ENCODE results near the gene BCKDHA. TPM values are rescaled to one million over a fixed set of nuclear protein-coding genes. Genes with fewer than 3 reads are reported as not detected.

Gene BCKDHA
- polyA plus RNA-seq, 1 of the 3 experiments (the other 2 are of a cell fraction) = 30.9 TPM

GRCh38 chr19:41401483-41401882, 3.9 kb downstream of the BCKDHA start (continued):
- no peak for TF ChIP-seq ZBTB33 (IDR thresholded peaks at IDR 0.05; ENCODE audit: borderline replicate concordance, low read depth)

GRCh38 chr19:41402010-41402409, 4.4 kb downstream of the BCKDHA start:
- TF ChIP-seq POLR2AphosphoS5 (IDR thresholded peaks at IDR 0.05; ENCODE audit: low read depth, low read length) = no peak
- no peak for TF ChIP-seq GABPA (IDR thresholded peaks at IDR 0.05; ENCODE audit: low read depth)
- no peak for TF ChIP-seq RAD21 (IDR thresholded peaks at IDR 0.05; ENCODE audit: low read length)
- TF ChIP-seq GATA2 (CRISPR knock-in tag; IDR thresholded peaks at IDR 0.05) = no peak
- Histone ChIP-seq H3K36me3 (replicated peaks in 1 of 2; ENCODE audit: control insufficient read depth in 1 of 2, insufficient read depth in 2 of 2, low read length in 1 of 2) (no peaks in the 10 kb centered on the region), H3F3A (replicated peaks; ENCODE audit: insufficient read depth) (no peaks in the 10 kb centered on the region), H3K79me2 (ENCODE audit: insufficient read depth) (peaks cover 26% of the 10 kb centered on the region), H3K27me3 (ENCODE audit: insufficient read depth) (no peaks in the 10 kb centered on the region), H3K9me3 (no peaks in the 10 kb centered on the region), H3K27ac (ENCODE audit: low read depth in 2 of 2, low read length in 1 of 2) (no peak overlapping the region), H3K4me3 (ENCODE audit: low read depth in 2 of 2, low read length in 1 of 2) (no peak overlapping the region), H3K9ac (no peak overlapping the region), H2AFZ (ENCODE audit: low read depth) (no peak overlapping the region), H3K9me2 (no peaks in the 10 kb centered on the region), H3K4me1 (ENCODE audit: control insufficient read depth in 1 of 2, insufficient read depth in 2 of 2, low read depth in 1 of 2, low read length in 1 of 2) (peaks cover 5 to 11% of the 10 kb centered on the region in 2 experiments; a peak in 2 of 4 replicates), H3K4me2 (no peak overlapping the region), H4K20me1 (ENCODE audit: insufficient read depth) (no peaks in the 10 kb centered on the region)
- CTCF ChIA-PET = interaction anchor here (1.5 kb wide), 1 partner anchor 49 kb away, joined by 5 read pairs; no protein-coding TSS in a partner anchor
- no peak for DNase-seq
- 72% methylated on average over 3 of the region's 3 CpGs for whole genome bisulfite sequencing (ENCODE audit: low lambda C conversion rate)
- POLR2A ChIA-PET = no interaction called here

GRCh38 chr19:41403181-41403970, 5.8 kb downstream of the BCKDHA start:
- no peak for TF ChIP-seq RXRA (IDR thresholded peaks at IDR 0.05; ENCODE audit: borderline replicate concordance, low read depth)
- no peak for TF ChIP-seq RCOR1 (IDR thresholded peaks at IDR 0.05; ENCODE audit: low read length)
- TF ChIP-seq YY1 (IDR thresholded peaks at IDR 0.05; ENCODE audit: low read depth) = no peak
- no peak for TF ChIP-seq ZBTB33 (IDR thresholded peaks at IDR 0.05; ENCODE audit: borderline replicate concordance, low read depth)
- no peak for TF ChIP-seq USF1 (IDR thresholded peaks at IDR 0.05; ENCODE audit: borderline replicate concordance, low read depth)
- no peak for TF ChIP-seq RAD21 (IDR thresholded peaks at IDR 0.05; ENCODE audit: low read length)
- no peak for TF ChIP-seq POLR2AphosphoS5 (IDR thresholded peaks at IDR 0.05; ENCODE audit: low read depth, low read length)
- TF ChIP-seq SMC3 (IDR thresholded peaks at IDR 0.05; ENCODE audit: low read depth, low read length) = no peak
- H3K4me2 ChIP-seq = no peak overlapping the region
- no peak for DNase-seq
- ChIA-PET CTCF (interaction anchor here (0.5 to 1.5 kb wide), 4 partner anchors 51 to 453 kb away, joined by 3 to 5 read pairs (median 4); no protein-coding TSS in a partner anchor), POLR2A (no interaction called here)
- no peaks in the 10 kb centered on the region for H3K9me3 ChIP-seq
- H3K27me3 ChIP-seq (ENCODE audit: insufficient read depth) = no peaks in the 10 kb centered on the region
- H2AFZ ChIP-seq (ENCODE audit: low read depth) = no peak overlapping the region
- no peaks in the 10 kb centered on the region for H3K36me3 ChIP-seq (replicated peaks in 1 of 2; ENCODE audit: control insufficient read depth in 1 of 2, insufficient read depth in 2 of 2, low read length in 1 of 2)
- H3F3A ChIP-seq (replicated peaks; ENCODE audit: insufficient read depth) = no peaks in the 10 kb centered on the region
- peaks cover 17% of the 10 kb centered on the region for H3K79me2 ChIP-seq (ENCODE audit: insufficient read depth)
- no peaks in the 10 kb centered on the region for H4K20me1 ChIP-seq (ENCODE audit: insufficient read depth)
- no peak overlapping the region for H3K9ac ChIP-seq
- WGBS (ENCODE audit: low lambda C conversion rate) = 90% methylated on average over 8 of the region's 12 CpGs
- no peaks in the 10 kb centered on the region for H3K9me2 ChIP-seq
- H3K27ac ChIP-seq (ENCODE audit: low read depth in 2 of 2, low read length in 1 of 2) = no peak overlapping the region
- H3K4me1 ChIP-seq (ENCODE audit: control insufficient read depth in 1 of 2, insufficient read depth in 2 of 2, low read depth in 1 of 2, low read length in 1 of 2) = peaks cover 5 to 9% of the 10 kb centered on the region in 2 experiments; a peak in 2 of 4 replicates
- no peak overlapping the region for H3K4me3 ChIP-seq (ENCODE audit: low read depth in 2 of 2, low read length in 1 of 2)
